Lower leg skin (tissue), 4 donors: ENCODE measurements around the gene SNX19. TPM values are rescaled to one million over a fixed set of nuclear protein-coding genes. Genes with fewer than 3 reads are reported as not detected.

Experiments
- DNase-seq, 2 donors: peaks; one replicate each; pipeline ENCODE4 v3.0.0-alpha.2; 2019; ENCODE audit warnings: low spot score in 2 of 2
- H3K4me3 ChIP-seq: fragments of 200-600 bp; sonication (generic); 2 replicates; pipeline ENCODE4 v1.5.1; 2017; ENCODE audit warnings: mild to moderate bottlenecking, low read depth; ENCODE audit not compliant: poor library complexity, severe bottlenecking
- POLR2A ChIP-seq, 2 donors: fragments of 450-650 bp; IDR thresholded peaks; one replicate each; pipeline ENCODE4 v1.6.1; 2016 to 2017; ENCODE audit warnings: antibody characterized with exemption in 2 of 2, mild to moderate bottlenecking in 1 of 2, moderate library complexity in 1 of 2
- WGBS, 2 donors: methylation state at CpG; one replicate each; pipeline ENCODE4 v1.1.5; 2018; 5-methylcytosine and 5-hydroxymethylcytosine counted together
- intact Hi-C: fragments of 100-400 bp; cut with DNase I; formaldehyde crosslinking; loops from one replicate; pipeline ENCODE4 v1.15.0; 2023; ENCODE audit warnings: low total_unique reads
- total RNA-seq, 4 donors: library from RNA; depleted of rRNA; stranded (reverse); fragments of >200 nt; gene quantifications; one replicate each; pipeline ENCODE4 v1.1.0, GENCODE V29; 2016
- TF ChIP-seq, protein P1 (sequence below), 3 donors: fragments of 450-650 bp; IDR thresholded peaks; one replicate each; pipeline ENCODE4 v1.5.1; 2016; ENCODE audit warnings: antibody characterized with exemption in 3 of 3, mild to moderate bottlenecking in 3 of 3, moderate library complexity in 2 of 3

Gene SNX19
- total RNA-seq, 4 donors from 2014 or later = 50.0 to 77.2 (median 60.5) TPM

- 31 to 50% methylated on average over 1 of the region's 1 CpG for WGBS, 2 donors
- intact Hi-C loops = no loop called here
- no peak for TF ChIP-seq POLR2A (IDR thresholded peaks at IDR 0.05)
- TF ChIP-seq, protein P1, sequence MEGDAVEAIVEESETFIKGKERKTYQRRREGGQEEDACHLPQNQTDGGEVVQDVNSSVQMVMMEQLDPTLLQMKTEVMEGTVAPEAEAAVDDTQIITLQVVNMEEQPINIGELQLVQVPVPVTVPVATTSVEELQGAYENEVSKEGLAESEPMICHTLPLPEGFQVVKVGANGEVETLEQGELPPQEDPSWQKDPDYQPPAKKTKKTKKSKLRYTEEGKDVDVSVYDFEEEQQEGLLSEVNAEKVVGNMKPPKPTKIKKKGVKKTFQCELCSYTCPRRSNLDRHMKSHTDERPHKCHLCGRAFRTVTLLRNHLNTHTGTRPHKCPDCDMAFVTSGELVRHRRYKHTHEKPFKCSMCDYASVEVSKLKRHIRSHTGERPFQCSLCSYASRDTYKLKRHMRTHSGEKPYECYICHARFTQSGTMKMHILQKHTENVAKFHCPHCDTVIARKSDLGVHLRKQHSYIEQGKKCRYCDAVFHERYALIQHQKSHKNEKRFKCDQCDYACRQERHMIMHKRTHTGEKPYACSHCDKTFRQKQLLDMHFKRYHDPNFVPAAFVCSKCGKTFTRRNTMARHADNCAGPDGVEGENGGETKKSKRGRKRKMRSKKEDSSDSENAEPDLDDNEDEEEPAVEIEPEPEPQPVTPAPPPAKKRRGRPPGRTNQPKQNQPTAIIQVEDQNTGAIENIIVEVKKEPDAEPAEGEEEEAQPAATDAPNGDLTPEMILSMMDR (IDR thresholded peaks at IDR 0.05) = no peak
- DNase-seq = no peak
- no peak overlapping the region for H3K4me3 ChIP-seq
Measured at GRCh38 chr11:130909650-130910049, 6.6 kb downstream of the SNX19 start.

GRCh38 chr11:130908770-130909625 lies 7.3 kb downstream of the SNX19 start:
- intact Hi-C loops = no loop called here
- DNase-seq = no peak
- no peak for TF ChIP-seq POLR2A (IDR thresholded peaks at IDR 0.05)
- TF ChIP-seq, protein P1 (IDR thresholded peaks at IDR 0.05) = no peak
- no peak overlapping the region for H3K4me3 ChIP-seq
- WGBS, 2 donors = 76 to 87% methylated on average over 4 of the region's 4 CpGs

DNA sequence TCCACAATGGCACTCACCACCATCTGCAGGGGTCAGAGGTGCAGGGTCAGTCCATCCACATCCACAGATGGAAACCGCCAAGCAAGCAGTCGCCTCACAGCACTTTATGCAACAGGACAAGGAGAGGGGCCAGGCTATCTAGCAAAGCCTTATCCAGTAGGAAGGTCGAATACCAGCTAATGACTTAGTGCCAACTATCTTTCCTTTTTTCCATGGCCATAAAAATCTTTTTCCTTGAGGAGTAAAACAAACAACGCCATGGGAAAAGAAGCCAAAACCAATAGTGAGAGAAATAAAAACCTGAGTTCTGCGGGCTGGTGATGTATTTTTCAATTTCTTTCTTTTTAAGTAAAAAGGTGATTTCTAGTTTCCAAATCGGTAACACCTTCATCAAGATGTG lies 8.2 kb downstream of the SNX19 start:
- TF ChIP-seq, protein P1 (IDR thresholded peaks at IDR 0.05) = no peak
- no peak for TF ChIP-seq POLR2A (IDR thresholded peaks at IDR 0.05)
- H3K4me3 ChIP-seq = no peak overlapping the region
- WGBS, 2 donors = 88 to 89% methylated on average over 6 of the region's 6 CpGs
- no peak for DNase-seq
- intact Hi-C loops = no loop called here

GRCh38 chr11:130907229-130907628 lies 9.1 kb downstream of the SNX19 start:
- TF ChIP-seq, protein P1 (IDR thresholded peaks at IDR 0.05) = no peak
- no peak for TF ChIP-seq POLR2A (IDR thresholded peaks at IDR 0.05)

GRCh38 chr11:130906616-130907015 lies 9.7 kb downstream of the SNX19 start:
- TF ChIP-seq POLR2A (IDR thresholded peaks at IDR 0.05) = no peak
- TF ChIP-seq, protein P1 (IDR thresholded peaks at IDR 0.05) = no peak
- no peak overlapping the region for H3K4me3 ChIP-seq
- intact Hi-C loops = no loop called here
- 95% methylated on average over 2 of the region's 2 CpGs for WGBS, 2 donors
- no peak for DNase-seq

More at GRCh38 chr11:130907229-130907628, 9.1 kb downstream of the SNX19 start:
- DNase-seq = no peak
- H3K4me3 ChIP-seq = no peak overlapping the region
- intact Hi-C loops = no loop called here
